ENCODE results near the gene IL6ST.
"Not testable (repeated sequence)": the region's sequence is repeated elsewhere in the genome, so short reads cannot be mapped to it uniquely, and the experiment has no call there.

Gene IL6ST

DNA sequence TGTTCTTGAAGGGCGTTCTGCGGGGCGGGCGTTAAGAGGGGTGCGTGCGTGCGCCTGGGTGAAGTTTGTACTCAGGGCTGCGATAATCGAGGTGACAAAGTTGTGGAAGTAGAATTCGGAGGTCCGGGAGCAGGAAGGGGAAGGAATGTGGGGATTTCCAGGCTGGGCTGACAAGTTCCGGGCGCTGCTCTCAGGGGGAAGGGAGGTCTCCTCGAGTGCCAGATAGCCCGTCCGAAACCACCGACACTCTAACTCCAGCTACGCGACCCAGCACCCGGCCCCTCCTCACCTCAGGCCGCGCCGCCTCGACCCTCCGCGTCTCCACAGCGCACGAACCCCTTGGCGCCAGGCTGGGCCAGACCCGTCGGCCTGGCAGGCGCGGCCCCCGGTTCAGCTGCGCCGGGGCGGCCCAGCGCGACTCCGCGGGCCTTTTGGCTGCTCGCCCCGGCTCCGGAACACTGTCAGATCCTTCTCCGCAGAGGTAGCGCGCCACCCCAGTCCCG, at the start of gene IL6ST:
TSS of gene IL6ST (minus strand) at position 469 of the 503 bp plus-strand sequence. CDS start 18,685 bp downstream, outside the sequence.
- DNase-seq (ENCODE audit: low spot score), result peak; percentile 30

DNA sequence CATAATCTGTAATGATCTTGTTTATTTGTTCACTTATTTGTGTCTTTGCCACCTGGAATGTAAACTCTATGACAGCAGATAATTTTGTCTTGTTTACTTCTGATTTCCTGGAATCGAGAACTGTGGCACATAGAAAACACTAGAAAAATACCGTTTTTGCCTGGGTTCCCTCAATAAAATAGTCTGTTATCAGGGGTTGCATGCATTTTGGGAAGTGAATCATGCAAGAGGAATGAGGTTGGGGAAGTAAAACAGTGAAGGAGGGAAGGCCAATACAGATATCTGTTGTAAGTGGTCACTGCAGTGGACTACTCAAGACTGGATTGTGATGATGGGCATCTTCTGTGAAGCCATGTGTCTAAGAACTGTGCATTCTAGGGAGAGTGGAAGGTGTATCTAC, 45.2 kb upstream of the IL6ST start:
- DNase-seq (ENCODE audit: low spot score), result no peak

DNA sequence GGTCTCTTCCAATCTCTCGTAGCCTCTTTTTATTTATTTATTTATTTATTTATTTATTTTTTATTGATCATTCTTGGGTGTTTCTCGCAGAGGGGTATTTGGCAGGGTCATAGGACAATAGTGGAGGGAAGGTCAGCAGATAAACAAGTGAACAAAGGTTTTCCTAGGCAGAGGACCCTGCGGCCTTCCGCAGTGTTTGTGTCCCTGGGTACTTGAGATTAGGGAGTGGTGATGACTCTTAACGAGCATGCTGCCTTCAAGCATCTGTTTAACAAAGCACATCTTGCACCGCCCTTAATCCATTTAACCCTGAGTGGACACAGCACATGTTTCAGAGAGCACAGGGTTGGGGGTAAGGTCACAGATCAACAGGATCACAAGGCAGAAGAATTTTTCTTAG, 43.4 kb upstream of the IL6ST start:
- DNase-seq (ENCODE audit: low spot score), result not testable (repeated sequence)

DNA sequence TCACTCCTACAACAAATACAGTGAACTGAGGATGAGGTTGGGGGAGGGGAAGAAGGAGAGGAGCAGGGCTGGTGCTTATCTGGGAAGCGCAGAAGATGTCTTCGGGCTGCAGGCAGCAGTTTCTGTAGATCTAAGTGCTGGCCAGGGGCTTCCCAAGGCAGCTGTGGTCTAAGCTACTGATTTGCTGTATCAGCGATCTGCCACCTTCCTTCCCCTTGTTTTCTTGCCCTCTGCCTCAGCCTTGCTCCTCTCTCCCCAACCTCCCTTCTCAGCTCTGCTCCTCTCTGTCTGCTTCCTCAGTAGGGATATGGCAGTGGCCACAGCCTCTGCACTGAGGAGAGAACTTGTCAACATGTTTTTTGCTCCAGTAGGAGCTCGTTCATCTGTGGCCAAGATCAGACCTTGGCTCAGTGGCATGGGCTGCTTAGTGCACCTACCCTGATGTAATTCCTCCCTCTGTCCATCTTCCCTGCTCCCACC, 42.8 kb upstream of the IL6ST start:
- DNase-seq (ENCODE audit: low spot score), result no peak

DNA sequence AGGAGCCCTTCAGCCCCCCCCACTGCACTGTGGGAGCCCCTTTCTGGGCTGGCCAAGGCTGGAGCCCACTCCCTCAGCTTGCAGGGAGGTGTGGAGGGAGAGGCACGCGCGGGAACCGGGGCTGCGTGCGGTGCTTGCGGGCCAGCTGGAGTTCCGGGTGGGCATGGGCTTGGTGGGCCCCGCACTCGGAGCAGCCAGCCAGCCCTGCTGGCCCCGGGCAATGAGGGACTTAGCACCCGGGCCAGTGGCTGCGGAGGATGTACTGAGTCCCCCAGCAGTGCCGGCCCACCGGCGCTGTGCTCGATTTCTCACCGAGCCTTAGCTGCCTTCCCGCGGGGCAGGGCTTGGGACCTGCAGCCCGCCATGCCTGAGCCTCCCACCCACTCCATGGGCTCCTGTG, 40.6 kb upstream of the IL6ST start:
- DNase-seq (ENCODE audit: low spot score), result not testable (repeated sequence)

DNA sequence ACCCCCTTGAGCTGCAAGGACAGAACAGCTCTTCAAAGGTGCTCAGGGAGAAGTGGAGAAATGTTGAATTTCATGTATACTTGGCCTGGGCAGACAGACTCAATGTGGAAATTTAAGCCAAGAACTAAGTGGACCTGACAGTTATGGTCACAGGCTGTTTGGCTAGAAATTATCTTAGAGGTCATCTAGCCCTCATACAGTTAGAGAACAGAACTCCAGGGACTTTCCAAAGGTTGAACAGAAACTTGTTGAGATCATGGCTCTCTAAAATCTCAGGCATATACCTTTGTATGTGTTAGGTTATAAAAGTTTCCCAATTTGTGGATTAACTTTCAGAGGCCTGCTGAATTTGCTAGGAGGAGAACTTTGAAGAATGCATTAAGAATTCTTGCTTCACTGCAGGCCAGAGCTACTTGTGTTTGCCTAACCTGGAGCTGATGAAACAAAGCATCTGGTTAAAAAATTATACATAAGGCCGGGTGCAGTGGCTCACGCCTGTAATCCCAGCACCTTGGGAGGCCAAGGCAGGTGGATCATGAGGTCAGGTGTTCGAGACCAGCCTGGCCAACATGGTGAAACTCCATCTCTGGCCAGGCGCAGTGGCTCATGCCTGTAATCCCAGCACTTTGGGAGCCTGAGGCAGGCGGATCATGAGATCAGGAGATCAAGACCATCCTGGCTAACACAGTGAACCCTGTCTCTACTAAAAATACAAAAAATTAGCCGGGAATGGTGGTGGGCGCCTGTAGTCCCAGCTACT, 35.3 kb upstream of the IL6ST start:
- DNase-seq (ENCODE audit: low spot score), result not testable (repeated sequence)

DNA sequence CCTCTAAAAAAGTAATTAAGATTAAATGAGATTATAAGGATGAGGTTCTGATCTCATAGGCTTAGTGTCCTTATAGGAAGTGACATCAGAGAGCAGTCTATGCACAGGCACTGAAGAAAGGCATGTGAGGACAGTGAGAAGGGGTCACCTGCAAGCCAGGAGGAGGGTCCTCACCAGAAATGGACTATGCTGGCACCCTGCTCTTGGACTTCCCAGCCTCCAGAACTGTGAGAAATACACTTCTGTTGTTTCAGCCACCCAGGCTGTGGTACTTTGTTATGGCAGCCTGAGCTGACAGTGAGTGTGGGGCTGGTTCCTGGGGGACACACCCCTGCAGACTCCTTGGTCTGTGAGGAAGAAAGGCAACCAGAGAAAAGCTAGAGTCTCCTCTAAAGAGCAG, 34.7 kb upstream of the IL6ST start:
- no peak for DNase-seq (ENCODE audit: low spot score)

DNA sequence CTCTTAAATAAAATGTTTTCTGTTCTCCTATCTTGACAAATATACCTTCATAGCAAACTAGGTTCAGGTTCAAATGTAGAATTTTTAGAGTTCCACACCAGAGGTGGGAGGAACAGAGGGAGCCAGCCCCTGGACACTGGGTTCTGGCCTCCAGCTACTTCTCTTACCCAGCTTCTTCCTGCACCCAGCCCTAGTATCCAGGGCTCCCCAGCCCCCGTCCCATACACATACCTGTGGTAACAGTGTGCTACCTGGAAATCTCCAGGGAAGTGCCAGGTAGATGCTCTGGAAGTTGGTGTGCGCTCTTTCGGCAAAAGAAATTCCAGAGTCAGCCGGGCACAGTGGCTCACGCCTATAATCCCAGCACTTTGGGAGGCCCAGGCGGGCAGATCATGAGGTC, 33.9 kb upstream of the IL6ST start:
- no peak for DNase-seq (ENCODE audit: low spot score)

DNA sequence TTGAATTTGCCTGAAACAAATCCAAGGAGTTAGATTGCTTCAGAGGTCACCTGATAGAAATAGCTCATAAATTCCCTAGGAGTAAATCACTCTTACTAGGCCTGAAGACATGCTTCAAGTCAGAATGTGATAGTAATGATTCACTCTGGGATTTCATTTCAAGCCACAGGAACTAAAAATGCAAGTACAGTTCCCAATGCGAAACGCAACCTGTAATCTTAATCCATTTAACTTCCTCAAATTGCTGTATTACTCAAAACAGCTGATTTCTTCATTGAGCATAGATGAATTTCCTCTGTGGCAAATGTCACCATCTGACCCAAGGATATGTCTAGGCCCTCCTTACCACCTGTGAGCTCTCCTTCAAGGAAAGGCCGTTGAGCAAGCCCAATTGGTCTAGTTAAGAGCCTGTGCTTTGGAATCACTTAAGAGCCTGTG, 32.1 kb upstream of the IL6ST start:
- no peak for DNase-seq (ENCODE audit: low spot score)

DNA sequence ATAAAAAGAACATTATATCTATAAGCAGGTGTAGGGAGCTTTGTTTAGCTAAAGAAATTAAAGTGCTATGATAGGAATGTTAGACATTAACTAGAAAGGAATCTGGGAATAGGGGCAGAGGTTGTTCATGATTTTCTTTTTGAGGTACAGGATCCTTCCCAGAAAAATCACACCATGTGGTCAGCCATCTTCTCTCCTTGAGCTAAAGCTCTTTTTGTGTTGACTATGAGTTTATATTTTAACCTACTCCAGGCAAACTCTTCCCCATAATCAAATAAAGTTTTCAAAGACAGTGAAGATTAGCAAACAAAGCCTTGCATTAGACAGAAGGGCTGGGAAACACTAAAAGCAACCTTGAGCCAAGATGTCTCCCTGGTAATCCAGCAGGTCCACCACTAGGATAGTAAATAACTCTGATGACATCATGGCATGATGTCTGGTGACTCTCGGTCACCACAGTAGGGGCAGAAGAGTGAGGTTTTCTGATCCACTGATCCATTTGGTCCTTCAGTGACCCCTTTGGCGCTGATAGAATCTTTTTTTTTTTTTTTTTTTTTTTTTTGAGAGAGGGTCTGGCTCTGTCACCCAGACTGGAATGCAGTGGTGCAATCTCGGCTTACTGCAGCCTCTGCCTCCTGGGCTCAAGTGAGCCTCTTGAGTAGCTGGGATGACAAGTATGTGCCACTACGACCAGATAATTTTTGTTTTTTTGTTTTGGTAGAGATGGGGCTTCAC, 30.6 kb upstream of the IL6ST start:
- no peak for DNase-seq (ENCODE audit: low spot score)

DNA sequence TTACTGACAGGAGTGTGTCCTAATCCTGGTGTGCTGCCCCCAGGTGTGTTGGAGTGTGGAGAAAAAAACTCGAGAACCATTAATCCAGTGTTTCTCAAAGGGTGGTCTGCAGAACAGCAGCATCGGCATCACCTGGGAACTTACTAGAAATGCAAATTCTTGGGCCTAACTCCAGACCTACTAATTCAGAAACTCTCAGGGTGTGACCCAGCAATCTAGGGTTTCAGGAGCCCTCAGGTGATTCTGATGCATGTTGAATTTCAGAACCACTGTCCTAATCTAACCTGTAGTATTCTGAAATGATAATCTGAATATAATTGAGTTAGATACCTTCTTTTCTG, 30.0 kb upstream of the IL6ST start:
- DNase-seq (ENCODE audit: low spot score), result no peak

DNA sequence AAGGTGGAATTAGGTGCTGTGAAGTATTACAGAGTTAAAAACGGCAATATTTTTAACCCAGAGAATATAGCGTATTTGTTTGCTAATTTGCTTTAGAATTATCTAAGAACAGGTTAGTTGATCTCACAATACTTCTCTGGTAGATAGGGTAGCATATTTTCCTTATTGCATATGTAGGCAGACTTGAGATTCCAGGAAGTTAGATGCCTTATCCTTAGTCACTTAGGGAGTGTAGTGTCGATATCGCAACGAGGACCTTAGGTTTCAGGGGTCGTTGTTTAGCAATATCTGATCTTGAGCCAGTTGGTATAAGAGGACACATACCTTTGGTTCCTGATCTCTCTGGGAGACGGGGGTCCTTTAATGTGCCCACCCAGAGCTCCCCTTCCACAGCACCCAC, 28.5 kb upstream of the IL6ST start:
- no peak for DNase-seq (ENCODE audit: low spot score)

DNA sequence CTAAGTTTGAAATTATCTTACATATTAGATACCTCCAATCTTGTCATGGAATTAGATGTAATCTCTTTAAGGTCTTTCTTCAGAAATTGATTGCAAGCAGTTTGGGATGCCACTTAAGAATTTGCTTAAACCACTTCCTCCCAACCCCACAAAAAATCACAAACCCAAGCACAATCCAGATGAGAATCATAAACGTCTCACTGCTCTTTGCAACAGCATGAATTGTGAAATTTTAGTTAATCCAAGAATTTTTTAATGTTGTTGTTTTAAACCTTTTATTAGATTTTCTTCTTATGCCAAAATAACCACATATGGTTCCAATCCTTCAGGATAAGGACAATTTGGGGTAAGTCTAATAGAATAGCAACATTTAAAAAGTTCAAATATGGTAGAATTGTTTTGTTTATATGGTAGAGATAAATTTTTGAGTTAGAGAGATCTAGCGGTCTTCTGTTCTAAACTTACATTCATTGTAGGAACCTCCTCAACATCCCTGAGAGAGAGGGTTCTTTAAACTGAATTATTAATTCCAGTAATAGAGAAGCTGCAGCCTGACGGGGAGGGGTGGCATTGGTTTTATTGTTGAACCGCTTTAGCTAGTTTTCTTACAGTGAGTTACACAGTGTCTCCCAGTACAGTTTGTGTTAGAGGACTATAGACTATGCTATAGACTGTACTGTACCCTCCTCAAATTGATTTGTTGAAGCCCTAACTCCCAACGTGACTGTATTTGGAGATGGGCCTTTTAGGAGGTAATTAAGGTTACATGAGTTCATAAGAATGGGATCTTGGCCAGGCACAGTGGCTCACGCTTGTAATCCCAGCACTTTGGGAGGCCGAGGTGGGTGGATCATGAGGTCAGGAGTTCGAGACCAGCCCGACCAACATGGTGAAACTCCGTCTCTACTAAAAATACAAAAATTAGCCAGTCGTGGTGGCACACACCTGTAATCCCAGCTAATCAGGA, 24.8 kb upstream of the IL6ST start:
- DNase-seq (ENCODE audit: low spot score), result no peak

DNA sequence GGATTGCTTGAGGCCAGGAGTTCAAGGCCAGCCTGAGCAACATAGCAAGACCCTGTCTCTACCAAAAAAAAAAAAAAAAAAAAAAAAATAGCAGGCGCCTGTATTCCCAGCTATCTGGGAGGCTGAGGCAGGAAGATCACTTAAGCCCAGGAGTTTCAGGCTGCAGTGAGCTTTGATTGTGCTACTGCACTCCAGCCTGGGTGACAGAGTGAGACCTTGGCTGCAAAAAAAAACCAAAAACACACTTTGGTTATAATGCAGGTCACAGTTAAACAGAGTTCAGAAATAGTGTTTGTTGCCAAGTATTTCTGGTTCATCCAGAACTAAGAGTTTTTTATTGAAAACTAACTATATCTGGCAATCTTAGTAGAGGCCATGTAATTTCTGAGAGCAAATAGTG, 24.1 kb upstream of the IL6ST start:
- no peak for DNase-seq (ENCODE audit: low spot score)

DNA sequence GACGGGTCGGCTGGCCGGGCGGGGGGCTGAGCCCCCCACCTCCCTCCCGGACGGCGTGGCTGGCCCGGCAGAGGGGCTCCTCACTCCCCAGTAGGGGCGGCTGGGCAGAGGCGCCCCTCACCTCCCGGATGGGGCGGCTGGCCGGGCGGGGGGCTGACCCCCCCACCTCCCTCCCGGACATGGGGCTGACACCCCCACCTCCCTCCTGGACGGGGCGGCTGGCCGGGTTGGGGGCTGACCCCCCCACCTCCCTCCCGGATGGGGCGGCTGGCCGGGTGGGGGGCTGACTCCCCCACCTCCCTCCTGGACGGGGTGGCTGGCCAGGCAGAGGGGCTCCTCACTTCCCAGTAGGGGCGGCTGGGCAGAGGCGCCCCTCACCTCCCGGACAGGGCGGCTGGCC, 19.9 kb upstream of the IL6ST start:
- not testable (repeated sequence) for DNase-seq (ENCODE audit: low spot score)

DNA sequence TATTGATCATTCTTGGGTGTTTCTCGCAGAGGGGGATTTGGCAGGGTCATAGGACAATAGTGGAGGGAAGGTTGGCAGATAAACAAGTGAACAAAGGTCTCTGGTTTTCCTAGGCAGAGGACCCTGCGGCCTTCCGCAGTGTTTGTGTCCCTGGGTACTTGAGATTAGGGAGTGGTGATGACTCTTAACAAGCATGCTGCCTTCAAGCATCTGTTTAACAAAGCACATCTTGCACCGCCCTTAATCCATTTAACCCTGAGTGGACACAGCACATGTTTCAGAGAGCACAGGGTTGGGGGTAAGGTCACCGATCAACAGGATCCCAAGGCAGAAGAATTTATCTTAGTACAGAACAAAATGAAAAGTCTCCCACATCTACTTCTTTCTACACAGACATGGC, 19.2 kb upstream of the IL6ST start:
- DNase-seq (ENCODE audit: low spot score), result not testable (repeated sequence)

DNA sequence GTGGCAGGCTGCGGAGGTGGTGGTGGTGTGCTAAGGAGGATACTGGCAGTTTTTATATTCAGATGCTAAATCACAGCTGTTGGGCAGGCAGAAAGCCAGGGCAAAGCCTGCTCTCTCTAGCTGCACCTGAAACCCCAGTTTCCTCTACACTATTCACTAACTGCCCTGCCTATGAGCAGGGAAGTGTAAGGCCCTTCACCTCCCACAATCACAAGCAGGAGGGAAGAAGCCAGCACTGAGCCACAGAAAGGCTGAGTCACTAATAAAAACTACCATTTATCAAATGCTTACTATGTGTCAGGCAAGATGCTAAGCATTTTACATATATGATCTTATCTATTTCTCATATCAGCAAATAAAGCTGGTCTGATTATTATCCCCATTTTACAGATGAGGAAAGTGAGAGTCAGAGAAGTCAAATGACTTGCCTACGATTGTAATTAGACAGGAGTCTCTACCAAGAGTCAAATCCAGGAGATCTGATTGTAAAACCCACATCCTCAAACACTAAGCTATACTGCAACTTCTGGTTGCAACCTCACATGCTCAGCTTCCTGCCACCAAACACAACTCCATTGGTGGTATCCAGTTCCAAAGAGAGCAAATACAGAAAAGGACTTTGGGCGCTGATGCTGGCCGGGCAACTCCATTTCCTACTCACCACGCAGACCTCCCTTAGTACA, 17.7 kb upstream of the IL6ST start:
- DNase-seq (ENCODE audit: low spot score), result no peak

DNA sequence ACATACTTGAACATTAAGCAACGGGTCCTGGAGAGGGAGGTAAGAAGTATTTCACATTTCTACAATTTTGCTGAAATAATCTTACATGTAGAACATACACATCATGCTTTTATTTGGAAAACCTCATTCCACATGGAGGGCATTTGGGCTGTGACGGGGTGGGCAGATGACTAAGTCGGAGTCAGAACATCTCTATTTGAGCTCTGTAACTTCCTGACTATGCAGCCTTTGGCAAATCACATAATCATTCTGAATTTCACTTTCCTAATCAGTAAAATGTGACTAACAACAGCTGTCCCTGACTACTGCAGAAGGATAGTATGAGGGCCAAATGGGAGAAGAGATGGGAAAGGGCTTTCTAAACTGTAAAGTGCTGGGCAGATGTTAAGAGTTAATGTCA, 17.1 kb upstream of the IL6ST start:
- DNase-seq (ENCODE audit: low spot score), result no peak

DNA sequence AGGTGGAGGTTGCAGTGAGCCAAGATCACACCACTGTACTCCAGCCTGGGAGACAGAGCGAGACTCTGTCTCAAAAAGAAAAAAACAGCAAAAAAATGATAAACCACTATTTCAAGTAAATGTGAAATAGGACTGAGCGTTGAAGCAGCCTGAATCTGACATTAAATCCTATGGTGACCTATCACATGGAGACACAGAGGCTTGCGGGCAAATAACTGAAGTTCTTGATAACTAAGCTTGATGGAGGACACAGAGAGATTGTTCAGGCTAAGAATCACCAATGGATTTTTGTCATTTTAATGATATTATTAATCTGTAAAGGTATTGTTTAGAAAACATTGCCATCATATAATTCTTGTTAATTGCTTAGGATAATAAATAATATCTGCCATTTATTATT, 15.7 kb upstream of the IL6ST start:
- DNase-seq (ENCODE audit: low spot score), result no peak

DNA sequence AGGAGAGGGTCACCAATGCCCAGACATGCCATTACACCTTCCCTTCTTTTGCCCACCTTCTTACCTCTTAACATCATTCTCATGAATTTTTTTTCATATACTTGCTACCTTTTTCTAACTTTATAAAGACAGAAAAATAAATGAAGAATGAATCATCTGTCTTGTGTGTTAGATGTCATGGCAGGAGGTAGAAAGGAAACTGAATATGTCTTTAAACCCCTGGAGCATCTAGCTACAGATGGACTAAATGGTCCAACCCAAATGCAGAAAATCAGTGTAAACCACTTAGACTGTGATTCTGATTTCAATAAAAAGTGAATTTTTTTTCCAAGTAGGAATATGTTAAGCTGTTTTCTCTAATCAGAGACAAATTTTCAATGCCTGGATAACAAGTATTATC, 11.8 kb upstream of the IL6ST start:
- DNase-seq (ENCODE audit: low spot score), result no peak

DNA sequence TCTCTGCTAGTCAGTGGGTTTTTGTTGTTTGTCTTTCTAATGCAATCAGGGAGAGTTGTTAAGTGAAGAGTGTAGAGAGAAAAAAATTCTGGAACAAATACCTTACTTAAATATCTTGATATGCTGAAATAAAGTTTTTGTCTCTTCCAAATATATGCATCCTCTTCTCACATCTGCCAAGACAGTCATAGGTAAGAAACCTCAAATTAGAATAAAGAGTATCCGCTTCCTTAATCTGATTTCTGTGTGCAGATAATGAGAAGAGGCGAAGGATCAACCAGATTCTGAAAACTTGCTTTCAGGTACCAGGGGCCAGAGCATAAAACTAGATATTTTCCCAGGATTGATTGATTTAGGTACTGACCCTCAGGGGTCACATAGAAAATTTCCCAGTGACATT, 11.3 kb upstream of the IL6ST start:
- no peak for DNase-seq (ENCODE audit: low spot score)

DNA sequence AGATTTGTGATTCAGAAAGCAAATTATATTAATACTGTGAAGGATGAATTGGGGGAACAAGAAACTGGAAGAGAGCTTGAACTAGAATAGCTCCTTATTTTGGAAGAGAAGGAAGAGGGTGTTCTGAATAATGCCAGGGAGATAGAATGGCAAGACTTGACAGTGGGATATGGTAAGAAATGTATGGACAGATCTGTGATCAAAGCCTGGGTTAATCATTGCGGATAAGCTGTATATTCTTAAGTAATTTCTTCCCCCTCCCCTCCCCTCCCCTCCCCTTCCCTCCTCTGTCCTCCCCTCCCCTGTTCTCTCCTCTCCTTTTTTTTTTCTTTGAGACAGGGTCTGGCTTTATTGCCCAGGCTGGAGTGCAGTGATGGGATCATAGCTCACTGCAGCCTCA, 10.1 kb upstream of the IL6ST start:
- no peak for DNase-seq (ENCODE audit: low spot score)
